ENCODE measurements around the gene ICE1.

DNA sequence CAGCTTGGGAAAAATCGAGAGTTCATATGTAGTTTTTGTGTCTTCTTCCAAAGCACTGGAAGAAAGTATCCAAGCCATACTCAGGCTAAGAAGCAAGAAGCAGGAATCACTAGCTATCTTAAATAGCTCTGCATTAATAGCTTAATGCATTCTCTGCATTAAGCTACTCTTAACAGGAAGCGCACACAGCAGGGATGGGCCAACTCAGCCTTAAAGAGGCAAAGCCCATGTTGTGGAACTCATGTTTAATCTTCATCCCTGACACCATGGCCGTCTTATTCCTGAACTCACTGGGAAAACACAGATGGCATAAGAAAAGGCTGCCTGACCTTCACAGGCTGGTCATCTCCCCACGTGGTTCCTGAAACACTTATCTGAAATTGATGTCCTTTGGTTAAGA is 18.7 kb upstream of the ICE1 start:
- TF ChIP-seq, protein P1, sequence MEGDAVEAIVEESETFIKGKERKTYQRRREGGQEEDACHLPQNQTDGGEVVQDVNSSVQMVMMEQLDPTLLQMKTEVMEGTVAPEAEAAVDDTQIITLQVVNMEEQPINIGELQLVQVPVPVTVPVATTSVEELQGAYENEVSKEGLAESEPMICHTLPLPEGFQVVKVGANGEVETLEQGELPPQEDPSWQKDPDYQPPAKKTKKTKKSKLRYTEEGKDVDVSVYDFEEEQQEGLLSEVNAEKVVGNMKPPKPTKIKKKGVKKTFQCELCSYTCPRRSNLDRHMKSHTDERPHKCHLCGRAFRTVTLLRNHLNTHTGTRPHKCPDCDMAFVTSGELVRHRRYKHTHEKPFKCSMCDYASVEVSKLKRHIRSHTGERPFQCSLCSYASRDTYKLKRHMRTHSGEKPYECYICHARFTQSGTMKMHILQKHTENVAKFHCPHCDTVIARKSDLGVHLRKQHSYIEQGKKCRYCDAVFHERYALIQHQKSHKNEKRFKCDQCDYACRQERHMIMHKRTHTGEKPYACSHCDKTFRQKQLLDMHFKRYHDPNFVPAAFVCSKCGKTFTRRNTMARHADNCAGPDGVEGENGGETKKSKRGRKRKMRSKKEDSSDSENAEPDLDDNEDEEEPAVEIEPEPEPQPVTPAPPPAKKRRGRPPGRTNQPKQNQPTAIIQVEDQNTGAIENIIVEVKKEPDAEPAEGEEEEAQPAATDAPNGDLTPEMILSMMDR (IDR thresholded peaks at IDR 0.05), result no peak
- no peak for TF ChIP-seq POLR2AphosphoS5 (IDR thresholded peaks at IDR 0.05)
- TF ChIP-seq POLR2A (IDR thresholded peaks at IDR 0.05), result no peak
